Right cardiac atrium (tissue), 5 donors: ENCODE data around the gene SLC25A47. TPM values are rescaled to one million over a fixed set of nuclear protein-coding genes. Genes with fewer than 3 reads are reported as not detected.
A peak's percentile ranks its signal among the peaks of the same experiment; 100 is the strongest.
"Not testable (repeated sequence)": the region's sequence is repeated elsewhere in the genome, so short reads cannot be mapped to it uniquely, and the experiment has no call there.

Experiments
- ATAC-seq, 2 donors: fragments of 200-7000 bp; cut with Tn5 transposase; one replicate each; pipeline versions ENCODE4 v1.8.0 to v1.9.1; 2020; ENCODE audit warnings: moderate library complexity in 2 of 2, mild to moderate bottlenecking in 1 of 2
- DNase-seq, 3 donors: peaks; one replicate each; pipeline ENCODE4 v3.0.0-alpha.2; 2020
- H3K27ac ChIP-seq: one replicate; pipeline ENCODE4 v1.5.1; 2013; ENCODE audit warnings: mild to moderate bottlenecking, low read length, control low read depth, moderate library complexity
- H3K27me3 ChIP-seq: one replicate; pipeline ENCODE4 v1.6.1; 2013; ENCODE audit not compliant: control insufficient read depth, insufficient read depth
- H3K4me1 ChIP-seq: one replicate; pipeline ENCODE4 v1.6.1; 2013; ENCODE audit warnings: low read length; ENCODE audit not compliant: control insufficient read depth, insufficient read depth
- H3K4me3 ChIP-seq: one replicate; pipeline ENCODE4 v1.5.1; 2013; ENCODE audit warnings: low read length, control low read depth
- H3K9me3 ChIP-seq: one replicate; pipeline ENCODE4 v1.6.1; 2013; ENCODE audit warnings: low read length; ENCODE audit not compliant: control insufficient read depth
- WGBS: extraction: QIAGEN DNeasy Blood & Tissue Kit; methylation state at CpG from one replicate; pipeline ENCODE4 v1.1.7; 2013; 5-methylcytosine and 5-hydroxymethylcytosine counted together
- intact Hi-C, 4 donors: fragments of 100-400 bp; cut with DNase I; formaldehyde crosslinking; loops; one replicate each; pipeline versions ENCODE4 v1.11.0 to v1.14.0; 2022 to 2023
- polyA plus RNA-seq: library from polyadenylated mRNA; stranded (reverse); fragments of 200-250 nt; gene quantifications from one replicate; pipeline ENCODE4 v1.2.3, GENCODE V29; 2013
- total RNA-seq, 4 donors: library from RNA; stranded (reverse); fragmentation: NEBNext Ultra II Directional; extraction: Animal tissue kit (Norgen Biotek cat#: 25700); gene quantifications; one replicate each; pipeline ENCODE4 v1.2.1, GENCODE V29; 2021
- donor health status: healthy with polysubstance abuse.
- donor health status: DM: no; HTN: yes; CAD: no.
- donor health status: DM: no; HTN: no; CAD: no.
- donor health status: DM: no; HTN: yes; CAD: no; lungs with severe emphysema.
- donor health status: DM: yes; HTN: yes; CAD: no.

SLC25A47 gene
- total and polyA plus RNA-seq, 5 donors = not detected

DNA sequence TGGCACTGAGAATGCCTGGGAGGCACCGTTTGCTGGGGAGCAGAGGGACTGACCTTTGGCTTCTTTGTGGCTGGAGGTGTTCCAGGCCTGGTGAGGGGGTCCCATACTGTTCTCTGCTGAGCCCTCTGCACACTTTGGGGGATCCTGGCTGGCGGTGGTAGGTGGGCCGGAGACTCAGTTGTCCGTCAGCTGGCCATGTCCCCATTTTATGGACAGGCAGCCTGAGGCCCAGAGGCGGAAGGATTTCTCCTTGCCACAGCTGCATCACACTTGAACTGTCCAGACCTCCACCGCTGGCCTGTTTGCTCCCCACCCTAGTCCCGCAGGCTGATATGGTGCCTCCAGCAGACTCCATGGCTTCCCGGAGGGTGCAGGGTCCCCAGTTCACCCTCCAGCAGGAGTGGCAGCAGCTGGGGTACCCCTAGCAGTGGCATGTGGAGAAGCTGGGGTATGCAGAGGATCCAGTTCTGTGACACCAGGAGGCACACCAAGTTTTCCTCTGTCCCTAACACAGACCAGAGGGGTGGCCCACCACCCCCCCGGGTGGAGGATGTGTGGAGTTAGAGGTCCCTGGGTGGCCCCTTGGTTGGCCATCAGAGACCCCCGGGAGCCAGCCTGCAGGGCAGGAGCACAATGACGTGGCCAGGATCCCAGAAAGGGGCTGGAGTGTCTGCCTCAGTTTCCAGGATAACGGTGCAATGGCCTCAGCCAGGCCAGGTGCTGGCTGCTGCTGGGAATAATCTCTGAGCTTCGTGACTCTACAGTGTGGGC lies 31.6 kb upstream of the SLC25A47 start:
- WGBS = 94% methylated on average over 13 of the region's 13 CpGs
- no peaks in the 10 kb centered on the region for H3K4me1 ChIP-seq
- no peak for ATAC-seq
- DNase-seq = peak in 1 of 3 donors; percentile 36
- no peak overlapping the region for H3K27ac ChIP-seq
- no peaks in the 10 kb centered on the region for H3K9me3 ChIP-seq
- H3K4me3 ChIP-seq = no peak overlapping the region
- no peaks in the 10 kb centered on the region for H3K27me3 ChIP-seq
- intact Hi-C loops = no loop called here

DNA sequence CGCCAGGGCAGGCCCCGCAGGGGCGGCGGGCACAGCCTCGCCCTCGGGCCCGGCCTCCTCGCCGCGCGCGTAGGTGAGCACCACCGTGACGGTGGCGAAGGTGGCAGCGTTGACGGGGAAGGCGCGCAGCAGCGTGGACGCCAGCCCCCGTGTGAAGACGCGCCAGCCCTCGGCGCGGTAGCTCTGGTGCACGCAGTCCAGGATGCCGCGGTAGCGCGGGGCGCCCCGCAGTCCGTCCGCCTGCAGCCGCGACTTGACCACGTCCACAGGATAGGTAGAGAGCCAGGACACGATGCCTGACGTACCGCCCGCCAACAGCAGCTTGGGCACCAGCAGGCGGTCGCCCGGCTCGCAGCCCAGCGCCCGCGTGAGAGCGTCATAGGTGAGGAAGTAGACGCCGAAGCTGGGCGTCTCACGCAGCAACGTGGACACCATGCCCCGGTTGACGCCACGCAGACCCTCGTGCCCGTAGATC lies 30.8 kb upstream of the SLC25A47 start:
- Histone ChIP-seq H3K27me3 (no peaks in the 10 kb centered on the region), H3K4me3 (no peak overlapping the region), H3K9me3 (no peaks in the 10 kb centered on the region), H3K27ac (no peak overlapping the region), H3K4me1 (peaks cover 2% of the 10 kb centered on the region)
- intact Hi-C loops = no loop called here
- ATAC-seq = no peak
- 96% methylated on average over 61 of the region's 61 CpGs for WGBS
- DNase-seq = peak in 1 of 3 donors; percentile 70

DNA sequence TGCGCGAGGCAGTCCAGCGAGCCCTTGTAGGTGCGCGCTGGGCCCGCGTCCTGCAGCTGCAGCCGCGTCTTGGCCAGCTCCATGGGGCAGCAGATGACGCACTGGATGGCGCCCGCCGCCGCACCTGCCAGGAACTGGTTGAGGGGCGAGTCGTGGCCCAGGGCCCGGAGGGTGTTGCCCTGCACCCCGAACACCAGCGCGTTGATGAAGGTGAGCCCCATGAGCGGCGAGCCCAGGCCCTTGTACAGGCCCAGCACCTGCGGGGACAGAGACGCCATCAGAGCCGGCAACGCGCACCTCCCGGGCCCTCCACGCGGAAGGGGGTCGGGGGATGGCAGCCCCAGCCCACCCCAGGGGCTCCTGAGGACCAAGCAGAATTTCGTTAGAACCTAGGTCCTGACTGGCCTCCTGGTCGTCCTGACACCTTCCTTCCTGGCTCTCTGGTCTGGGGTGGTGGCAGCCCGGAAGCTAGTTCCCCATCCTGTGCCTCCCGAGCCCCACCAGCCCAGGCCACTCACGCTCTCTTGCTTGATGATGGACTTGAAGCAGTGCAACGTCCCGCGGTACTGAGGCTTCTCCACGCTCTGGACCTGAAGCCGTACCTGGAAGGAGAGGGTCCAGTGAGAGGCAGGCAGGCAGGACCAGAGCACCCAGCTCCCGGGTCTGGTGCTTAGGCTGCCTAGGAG lies 30.2 kb upstream of the SLC25A47 start:
- Histone ChIP-seq H3K9me3 (no peaks in the 10 kb centered on the region), H3K27me3 (no peaks in the 10 kb centered on the region), H3K27ac (no peak overlapping the region), H3K4me1 (peaks cover 5% of the 10 kb centered on the region), H3K4me3 (no peak overlapping the region)
- ATAC-seq (no peak), DNase-seq (peak in 2 of 3 donors; percentile 55 to 71)
- WGBS = 95% methylated on average over 42 of the region's 42 CpGs
- intact Hi-C loops = no loop called here

DNA sequence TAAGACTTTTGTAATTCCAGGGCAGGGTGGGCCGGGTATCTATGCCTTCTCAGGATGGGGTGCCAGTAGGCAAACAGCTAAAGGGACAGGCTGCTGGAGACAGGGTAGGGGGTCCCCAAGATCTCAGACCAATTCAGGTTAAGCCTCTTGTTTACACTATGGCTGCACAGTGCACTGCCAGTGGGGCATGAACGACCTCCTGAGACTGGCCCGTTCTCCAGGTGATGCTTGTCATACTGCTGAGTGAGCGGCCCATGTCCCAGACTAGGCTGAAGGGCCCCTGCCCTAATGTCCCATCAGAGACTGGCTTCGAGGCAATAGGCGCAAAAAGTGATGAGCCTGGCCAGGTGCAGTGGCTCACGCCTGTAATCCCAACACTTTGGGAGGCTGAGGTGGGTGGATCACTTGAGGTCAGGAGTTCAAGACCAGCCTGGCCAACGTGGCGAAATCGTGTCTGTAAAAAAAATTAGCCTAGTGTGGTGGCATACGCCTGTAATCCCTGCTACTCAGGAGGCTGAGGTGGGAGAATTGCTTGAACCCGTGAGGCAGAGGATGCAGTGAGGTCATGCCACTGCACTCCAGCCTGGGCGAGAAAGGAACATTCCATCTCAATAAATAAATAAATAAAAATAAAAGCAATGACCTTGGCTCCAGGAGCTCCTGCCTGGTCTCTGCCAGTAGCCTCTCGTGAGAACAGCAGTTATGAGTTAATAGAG lies 29.5 kb upstream of the SLC25A47 start:
- H3K9me3 ChIP-seq = no peaks in the 10 kb centered on the region
- H3K4me1 ChIP-seq = peaks cover 6% of the 10 kb centered on the region
- intact Hi-C loops = no loop called here
- no peak for ATAC-seq
- no peaks in the 10 kb centered on the region for H3K27me3 ChIP-seq
- peak in 1 of 3 donors; percentile 38 for DNase-seq
- no peak overlapping the region for H3K4me3 ChIP-seq
- 73% methylated on average over 14 of the region's 14 CpGs for WGBS
- H3K27ac ChIP-seq = no peak overlapping the region

DNA sequence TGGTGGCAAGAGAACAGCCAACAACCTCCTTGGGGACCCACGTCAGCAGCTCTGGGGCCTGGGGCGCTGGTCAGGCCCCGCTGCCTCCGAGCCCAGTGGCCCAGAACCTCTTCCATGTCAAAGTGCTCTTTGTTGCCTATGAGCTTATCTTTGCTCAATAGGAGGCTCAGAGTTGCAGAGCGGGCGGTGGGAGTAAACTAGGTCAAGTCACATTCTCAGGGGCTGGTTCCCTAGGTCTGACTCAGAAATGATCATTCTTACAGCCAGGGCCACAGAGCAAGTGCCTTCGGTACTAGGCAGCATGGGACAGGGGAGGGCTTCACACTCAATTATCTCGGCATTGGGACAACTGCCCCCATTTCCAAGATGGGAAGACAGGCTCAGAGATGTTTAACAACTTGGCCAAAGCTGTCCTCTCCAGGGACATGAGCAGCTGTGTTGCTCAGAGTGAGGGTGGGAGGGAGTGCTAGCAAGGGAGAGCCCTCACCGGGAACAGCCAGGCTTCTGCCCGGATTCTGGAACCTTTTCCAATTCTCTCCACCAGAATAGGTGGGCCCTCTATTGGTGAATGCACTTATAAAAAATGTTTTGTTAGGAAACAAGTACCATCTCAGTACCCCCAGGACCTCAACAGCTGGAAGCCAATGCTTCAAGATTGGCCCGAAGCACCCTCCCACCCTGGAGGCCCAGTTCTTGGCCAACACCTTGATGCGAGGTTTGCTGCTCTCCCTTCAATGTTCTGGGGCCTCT lies 28.8 kb upstream of the SLC25A47 start:
- DNase-seq = peak; percentile 84 to 88 (median 88)
- peaks cover 6% of the 10 kb centered on the region for H3K4me1 ChIP-seq
- WGBS = 58% methylated on average over 12 of the region's 12 CpGs

DNA sequence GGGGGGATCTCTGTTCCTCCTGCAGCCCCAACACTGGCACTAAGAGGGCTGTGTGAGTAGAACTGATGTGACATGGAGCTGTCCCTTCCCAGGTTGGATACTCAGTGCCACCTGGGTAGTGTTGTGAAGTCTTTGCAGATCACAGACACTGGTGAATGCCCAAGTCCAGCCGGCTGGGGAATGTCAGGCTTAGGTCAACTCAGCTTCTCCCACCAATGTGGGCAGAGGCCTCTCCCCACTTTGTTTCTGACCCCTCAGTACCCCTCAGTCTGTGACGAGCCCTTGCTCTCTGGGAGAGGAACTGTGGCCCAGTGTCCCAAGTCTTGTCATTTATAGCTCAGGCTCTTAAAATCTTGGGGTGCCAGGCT lies 28.2 kb upstream of the SLC25A47 start:
- Histone ChIP-seq H3K9me3 (no peaks in the 10 kb centered on the region), H3K27me3 (no peaks in the 10 kb centered on the region), H3K27ac (peak overlapping the region; percentile 17), H3K4me3 (no peak overlapping the region), H3K4me1 (peaks cover 6% of the 10 kb centered on the region)
- DNase-seq (peak in 2 of 3 donors; percentile 32 to 42), ATAC-seq (no peak)
- intact Hi-C loops = no loop called here
- 85% methylated on average over 2 of the region's 2 CpGs for WGBS

More for the DNA sequence above, 28.8 kb upstream of the SLC25A47 start:
- ATAC-seq = peak; percentile 72 to 74
- no peaks in the 10 kb centered on the region for H3K9me3 ChIP-seq
- no peaks in the 10 kb centered on the region for H3K27me3 ChIP-seq
- no peak overlapping the region for H3K4me3 ChIP-seq
- H3K27ac ChIP-seq = peak overlapping the region; percentile 17
- intact Hi-C loops = no loop called here

DNA sequence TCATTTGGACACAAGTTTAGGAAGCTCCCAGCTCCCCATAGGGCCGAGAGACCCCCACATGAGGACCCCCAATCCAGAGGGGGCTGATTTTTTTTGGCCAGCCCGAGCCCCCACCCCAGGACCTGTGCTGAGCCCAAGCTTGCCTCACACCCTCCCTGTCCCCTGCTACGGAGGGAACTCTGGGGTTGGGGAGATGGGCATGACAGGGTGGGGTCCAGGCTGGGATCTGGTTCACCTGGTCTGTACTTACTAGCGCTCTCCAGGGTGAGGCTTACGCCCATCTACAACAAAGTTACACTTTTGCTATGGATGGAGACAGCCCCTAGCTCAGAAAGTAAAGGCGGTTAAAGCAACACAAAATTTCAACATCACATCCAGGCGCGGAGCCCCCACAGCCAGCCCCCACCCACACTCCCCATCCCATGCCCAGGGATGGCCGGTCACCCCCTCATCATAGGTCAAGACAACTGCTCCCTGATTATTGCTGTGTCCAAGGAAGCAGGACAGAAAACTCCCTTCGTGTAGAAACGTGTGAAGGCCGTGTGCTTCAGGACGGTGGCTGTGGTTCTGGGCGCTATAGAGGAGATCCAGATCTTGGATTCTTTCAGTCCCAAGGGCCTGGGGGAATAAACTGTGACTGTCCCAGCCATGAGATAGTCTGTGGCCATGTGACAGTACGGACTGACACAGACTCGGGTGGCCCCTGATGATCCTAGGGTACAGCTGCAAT lies 27.6 kb upstream of the SLC25A47 start:
- DNase-seq = peak in 1 of 3 donors; percentile 35
- H3K27ac ChIP-seq = no peak overlapping the region
- peaks cover 6% of the 10 kb centered on the region for H3K4me1 ChIP-seq
- WGBS = 88% methylated on average over 16 of the region's 16 CpGs
- intact Hi-C loops = no loop called here
- H3K4me3 ChIP-seq = no peak overlapping the region
- no peaks in the 10 kb centered on the region for H3K9me3 ChIP-seq
- H3K27me3 ChIP-seq = no peaks in the 10 kb centered on the region
- no peak for ATAC-seq

DNA sequence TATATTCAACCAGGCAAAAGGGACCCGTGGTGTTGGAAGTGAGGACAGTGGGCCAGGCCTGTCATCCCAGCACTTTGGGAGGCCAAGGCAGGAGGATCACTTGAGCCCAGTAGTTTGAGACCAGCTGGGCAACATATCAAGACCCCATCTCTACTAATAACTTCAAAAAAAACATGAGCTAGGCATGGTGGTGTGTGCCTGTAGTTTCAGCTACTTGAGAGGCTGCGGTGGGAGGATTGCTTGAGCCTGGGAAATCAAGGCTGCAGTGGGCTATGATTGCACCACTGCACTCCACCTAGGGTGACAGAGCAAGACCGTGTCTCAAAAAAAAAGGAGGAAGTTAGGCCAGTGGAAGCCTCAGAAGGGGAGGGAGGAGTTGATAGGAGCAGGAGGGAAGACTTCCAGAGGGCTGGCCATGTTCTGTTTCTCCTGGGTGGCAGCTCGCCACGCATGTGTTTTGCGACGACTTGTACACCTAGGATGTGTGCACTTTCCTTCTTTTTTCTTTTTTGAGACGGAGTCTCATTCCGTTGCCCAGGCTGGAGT lies 27.0 kb upstream of the SLC25A47 start:
- no peak overlapping the region for H3K27ac ChIP-seq
- no peak for ATAC-seq
- no peak overlapping the region for H3K4me3 ChIP-seq
- peak in 2 of 3 donors; percentile 52 to 56 for DNase-seq
- intact Hi-C loops = no loop called here
- peaks cover 6% of the 10 kb centered on the region for H3K4me1 ChIP-seq
- no peaks in the 10 kb centered on the region for H3K9me3 ChIP-seq
- no peaks in the 10 kb centered on the region for H3K27me3 ChIP-seq
- WGBS = 79% methylated on average over 9 of the region's 9 CpGs

DNA sequence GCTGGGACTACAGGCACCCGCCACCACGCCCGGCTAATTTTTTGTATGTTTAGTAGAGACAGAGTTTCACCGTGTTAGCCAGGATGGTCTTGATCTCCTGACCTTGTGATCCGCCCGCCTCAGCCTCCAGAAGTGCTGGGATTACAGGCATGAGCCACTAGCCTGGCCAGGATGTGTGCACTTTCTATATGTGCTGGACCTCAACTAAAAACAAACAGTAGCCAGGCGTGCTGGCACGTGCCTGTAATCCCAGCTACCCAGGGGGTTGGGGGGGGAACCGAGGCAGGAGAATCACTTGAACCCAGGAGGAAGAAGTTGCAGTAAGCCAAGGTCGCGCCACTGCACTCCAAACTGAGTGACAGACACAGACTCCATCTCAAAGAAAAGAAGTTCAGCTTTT lies 26.4 kb upstream of the SLC25A47 start:
- WGBS = 80% methylated on average over 11 of the region's 11 CpGs
- H3K4me3 ChIP-seq, H3K27me3 ChIP-seq, intact Hi-C loops, H3K9me3 ChIP-seq, H3K27ac ChIP-seq, H3K4me1 ChIP-seq, ATAC-seq: not testable (repeated sequence)
- peak in 2 of 3 donors; percentile 48 to 50 for DNase-seq
